CD1c-positive myeloid dendritic cell (primary cell): ENCODE results near the gene DGKQ.

Experiments
- DNase-seq: peaks from one replicate; pipeline ENCODE4 v3.0.0-alpha.2; 2016; ENCODE audit errors: extremely low spot score

DGKQ gene, protein sequence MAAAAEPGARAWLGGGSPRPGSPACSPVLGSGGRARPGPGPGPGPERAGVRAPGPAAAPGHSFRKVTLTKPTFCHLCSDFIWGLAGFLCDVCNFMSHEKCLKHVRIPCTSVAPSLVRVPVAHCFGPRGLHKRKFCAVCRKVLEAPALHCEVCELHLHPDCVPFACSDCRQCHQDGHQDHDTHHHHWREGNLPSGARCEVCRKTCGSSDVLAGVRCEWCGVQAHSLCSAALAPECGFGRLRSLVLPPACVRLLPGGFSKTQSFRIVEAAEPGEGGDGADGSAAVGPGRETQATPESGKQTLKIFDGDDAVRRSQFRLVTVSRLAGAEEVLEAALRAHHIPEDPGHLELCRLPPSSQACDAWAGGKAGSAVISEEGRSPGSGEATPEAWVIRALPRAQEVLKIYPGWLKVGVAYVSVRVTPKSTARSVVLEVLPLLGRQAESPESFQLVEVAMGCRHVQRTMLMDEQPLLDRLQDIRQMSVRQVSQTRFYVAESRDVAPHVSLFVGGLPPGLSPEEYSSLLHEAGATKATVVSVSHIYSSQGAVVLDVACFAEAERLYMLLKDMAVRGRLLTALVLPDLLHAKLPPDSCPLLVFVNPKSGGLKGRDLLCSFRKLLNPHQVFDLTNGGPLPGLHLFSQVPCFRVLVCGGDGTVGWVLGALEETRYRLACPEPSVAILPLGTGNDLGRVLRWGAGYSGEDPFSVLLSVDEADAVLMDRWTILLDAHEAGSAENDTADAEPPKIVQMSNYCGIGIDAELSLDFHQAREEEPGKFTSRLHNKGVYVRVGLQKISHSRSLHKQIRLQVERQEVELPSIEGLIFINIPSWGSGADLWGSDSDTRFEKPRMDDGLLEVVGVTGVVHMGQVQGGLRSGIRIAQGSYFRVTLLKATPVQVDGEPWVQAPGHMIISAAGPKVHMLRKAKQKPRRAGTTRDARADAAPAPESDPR

DNA sequence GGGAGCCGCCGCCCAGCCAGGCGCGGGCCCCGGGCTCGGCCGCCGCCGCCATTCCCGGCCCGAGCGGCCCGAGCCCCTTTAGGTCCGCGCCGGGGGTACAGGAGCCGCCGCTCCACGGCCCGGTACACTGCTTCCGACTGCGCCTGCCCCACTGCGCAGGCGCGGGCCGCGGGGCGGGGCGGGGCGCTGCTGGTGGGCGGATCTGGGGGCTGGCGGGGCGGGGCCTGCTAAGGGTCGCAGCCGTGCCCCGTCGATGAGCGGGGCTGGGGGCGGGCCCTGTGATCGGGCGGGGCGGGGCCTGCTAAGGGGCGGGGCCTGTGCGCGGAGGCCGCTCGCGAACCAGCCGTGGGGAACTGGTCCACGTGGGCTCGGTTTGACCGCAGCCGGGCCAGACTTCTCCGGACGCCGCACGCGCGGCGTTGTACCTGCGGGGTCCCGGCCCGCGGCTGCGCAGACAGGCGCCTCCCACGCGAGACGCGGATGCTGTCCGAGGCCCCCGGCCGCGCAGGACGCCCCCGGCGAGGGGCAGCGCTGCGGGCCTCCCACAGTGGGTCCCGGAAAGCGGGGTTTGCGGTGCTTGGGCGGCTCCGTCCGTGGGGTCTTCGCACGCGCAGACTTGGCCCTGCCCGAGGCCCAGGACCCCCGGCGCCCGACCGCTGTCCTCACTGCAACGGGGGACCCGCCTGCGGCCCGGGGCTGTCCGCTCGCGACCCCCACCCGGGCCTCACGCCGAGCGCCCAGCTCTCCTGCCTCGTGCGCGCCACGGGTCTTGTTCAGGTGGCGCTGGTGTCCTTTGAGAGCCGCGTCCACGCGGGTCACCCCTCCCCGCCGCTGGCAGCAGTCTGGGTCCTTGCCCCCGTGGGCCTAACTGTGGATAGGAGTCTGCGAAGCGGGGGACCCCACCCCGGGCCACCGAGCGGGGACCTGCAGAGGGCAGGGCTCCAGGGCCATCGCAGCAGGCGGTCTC lies at the start of gene DGKQ:
TSS of gene DGKQ (minus strand) at position 139 of the 967 bp plus-strand sequence. CDS start at position 52, 87 bp downstream.
- peak; percentile 96 for DNase-seq

DNA sequence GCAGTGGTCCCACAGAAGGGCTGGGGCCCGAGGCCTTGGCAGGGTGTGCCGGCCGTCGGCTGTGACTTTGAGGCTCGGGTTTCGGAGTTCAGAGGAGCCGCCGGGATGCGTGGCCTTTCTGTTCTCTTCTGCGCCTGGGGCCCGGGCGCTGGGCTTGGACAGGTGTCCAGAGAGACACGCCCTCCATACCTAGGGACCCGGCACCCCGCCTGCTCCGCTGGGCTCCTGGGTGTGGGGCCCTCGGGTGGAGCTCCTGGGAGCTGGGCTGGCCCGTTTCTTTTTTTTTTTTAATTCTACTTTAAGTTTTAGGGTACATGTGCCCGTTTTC lies 49.3 kb upstream of the DGKQ start:
- no peak for DNase-seq

DNA sequence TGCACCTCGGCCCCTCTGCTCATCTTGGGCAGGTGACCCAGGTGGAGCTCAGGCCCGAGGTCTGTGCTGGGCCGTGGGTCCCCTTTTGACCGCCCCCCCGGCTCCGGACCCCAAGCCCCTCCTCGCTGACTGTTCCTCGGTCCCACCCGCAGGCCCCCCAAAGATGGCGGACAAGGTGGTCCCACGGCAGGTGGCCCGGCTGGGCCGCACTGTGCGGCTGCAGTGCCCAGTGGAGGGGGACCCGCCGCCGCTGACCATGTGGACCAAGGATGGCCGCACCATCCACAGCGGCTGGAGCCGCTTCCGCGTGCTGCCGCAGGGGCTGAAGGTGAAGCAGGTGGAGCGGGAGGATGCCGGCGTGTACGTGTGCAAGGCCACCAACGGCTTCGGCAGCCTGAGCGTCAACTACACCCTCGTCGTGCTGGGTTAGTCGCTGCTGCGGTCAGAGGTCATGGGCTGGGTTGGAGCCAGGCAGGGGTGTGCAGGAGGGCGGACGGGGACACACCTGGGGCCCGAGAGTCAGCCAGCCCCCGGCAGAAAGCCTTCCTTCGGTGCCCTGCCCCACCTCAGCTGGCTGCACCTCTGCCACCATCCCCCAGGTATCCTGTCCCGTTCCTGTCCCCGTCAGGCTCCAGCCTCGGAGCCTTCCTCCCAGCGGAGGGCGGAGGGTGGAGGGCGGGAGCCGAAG lies 48.8 kb upstream of the DGKQ start:
- DNase-seq, result no peak

DNA sequence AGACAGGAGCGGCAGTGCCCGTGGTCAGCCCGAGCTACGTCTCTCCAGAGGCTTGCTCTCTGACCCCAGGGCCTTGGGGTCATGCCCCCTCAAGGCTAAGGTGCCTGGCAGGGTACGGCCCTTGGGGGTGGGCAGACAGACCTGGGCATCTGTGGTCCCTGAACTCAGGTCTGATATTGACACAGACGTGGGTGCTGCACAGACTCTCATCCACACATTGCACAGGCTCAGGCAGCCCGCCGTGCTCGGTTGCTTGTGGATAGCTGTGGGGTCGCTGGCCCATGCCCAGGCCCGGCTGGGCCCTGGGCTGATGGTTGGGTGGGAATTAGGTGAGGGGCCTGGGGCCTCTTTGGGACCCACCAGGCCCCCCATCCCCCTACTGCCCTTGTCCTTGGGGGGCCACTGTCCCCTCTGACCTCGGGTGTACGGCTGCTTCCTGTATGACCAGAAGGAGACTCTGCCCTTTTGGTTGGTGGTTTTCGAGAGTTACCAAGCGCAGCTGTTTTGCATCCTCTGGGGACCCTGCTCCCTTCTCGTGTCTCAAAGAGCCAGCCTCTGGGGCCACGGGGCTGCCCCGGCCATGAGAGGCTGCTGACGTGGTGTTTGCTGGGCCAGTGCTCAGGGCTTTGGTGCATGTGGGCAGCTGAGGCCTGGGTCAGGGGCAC lies 48.1 kb upstream of the DGKQ start:
- DNase-seq, result no peak

DNA sequence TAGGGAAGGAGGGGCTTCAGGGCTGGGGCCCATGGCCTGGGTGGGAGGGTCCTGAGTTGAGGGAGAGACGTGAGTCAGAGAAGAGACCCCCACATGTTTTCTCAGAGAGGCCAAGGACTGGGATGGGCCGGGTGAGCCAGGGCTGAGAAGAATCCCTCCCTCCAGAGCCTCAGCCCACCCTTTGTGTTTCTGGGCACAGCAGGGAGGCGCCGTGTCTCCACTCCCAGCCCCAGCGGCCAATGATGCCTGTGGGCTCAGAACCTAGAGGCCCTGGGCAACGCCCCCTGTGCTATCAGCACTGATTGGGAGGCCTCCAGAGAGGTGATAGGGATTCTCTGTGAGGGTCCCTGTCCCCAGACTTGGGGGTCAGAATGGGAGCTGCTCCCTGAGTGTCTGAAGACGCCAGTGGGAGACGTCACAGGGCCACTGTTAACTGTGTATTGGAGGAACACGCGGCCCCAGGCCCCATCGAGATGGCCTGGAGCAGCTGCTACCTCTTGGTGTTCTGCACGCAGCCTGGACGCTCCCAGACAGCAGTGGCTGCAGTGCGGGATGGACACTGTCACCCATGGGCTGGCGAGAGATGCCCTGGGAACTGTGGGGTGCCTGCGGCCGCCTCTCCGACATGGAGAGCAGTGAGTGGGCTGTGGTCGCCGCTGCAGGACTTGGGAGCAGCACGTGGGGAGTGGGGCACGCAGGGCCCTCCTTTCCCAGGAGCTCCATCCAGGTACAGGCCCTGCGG lies 46.5 kb upstream of the DGKQ start:
- no peak for DNase-seq

DNA sequence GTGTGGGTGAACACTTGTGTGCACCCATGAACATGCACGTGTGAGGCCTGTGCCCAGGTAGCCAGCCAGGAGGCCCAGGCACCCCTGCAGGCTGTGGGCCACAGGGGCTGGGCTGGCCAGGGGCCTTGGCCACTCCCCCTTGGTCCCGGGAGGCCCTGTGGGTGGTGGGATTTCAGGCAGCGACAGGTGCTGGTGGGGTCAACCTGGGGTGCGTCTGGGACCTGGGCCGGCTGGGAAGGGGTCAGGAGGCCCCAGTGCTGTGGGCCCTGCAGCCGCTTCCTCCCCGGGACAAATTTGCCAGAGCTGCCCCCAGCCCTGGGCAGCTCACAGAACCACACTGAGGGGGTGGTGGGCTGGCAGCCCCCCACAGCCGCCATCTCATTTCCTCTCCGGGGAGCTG lies 46.0 kb upstream of the DGKQ start:
- DNase-seq, result no peak

DNA sequence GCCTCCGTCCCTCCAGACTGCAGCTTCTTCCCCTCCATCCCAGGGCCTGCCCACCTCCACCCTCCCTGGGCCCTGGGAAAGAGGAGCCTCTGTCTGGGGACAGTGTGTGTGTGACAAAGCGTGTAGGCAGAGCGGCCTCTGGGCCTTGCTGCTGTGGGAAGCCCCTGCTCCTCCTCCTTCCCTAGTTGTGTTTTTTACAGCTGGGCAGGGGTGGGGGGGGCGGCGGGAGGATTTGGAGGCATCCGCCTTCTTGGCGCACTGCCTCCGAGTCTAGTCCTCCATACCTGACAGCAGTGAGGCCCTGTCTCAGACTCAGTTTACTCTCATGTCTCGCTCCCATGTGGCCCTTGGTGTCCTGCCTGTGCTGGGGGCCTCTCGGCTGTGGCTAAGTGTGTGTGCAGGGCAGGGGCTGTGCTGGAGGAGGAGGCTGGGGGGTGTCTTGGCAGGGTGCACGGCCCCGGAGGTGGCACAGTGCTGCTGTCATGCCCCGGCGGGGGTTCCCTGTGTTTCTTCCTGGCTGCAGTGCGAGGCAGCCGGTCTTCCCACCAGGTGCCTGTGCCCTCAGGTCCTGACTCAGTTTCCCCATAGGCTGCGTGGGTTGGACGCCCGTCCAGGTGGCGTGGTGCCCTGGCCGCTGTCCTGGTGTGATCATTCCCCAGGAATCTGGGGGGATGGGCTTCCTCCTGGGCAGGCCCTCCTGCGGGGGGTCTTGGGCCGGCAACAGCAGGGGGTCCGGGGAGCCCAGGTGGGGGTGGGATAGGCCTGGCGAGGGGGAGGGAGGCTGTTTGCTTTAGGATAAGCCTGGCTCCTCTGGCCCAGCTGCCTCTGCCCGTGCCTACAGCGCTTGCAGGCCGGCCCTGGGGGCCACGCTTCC lies 45.0 kb upstream of the DGKQ start:
- DNase-seq, result no peak

DNA sequence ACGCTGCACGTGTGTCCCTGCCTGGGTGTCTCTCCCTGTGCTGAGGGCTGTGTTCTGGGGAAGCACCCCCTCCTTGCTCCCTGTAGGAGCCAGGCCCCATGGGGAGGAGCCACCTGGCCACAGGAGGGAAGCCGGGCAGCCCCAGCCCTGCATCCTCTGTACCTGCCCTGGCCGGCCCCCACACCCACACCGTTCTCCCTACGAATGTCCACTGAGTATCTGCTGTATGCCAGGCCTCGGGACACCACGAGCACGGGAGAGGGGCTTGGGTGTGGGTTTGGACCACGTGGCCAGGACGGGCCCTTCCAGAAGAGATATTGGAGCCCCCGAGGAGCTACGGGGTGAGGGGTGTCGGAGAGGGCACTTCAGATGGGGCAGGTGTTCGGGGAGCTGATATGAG lies 44.3 kb upstream of the DGKQ start:
- DNase-seq, result no peak

DNA sequence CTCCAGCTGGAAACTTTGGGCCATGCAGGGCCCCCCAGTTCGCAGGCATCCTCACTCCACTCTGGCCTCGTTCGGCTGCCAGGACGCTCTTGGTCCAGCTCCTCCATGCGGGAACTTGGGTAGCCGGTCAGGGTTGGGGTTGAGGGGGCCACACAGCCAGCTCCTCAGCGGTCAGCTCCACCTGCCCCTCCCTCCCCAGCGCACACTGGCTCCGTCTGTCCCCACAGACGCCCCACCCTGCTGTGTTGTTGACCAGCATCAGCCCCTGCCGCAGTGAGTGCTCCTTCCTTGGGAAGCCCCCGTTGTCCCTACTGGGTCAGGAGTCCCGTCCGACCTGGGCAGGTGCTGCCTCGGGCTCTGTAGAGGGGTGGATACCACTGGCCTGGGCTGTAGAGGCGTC lies 43.8 kb upstream of the DGKQ start:
- no peak for DNase-seq

DNA sequence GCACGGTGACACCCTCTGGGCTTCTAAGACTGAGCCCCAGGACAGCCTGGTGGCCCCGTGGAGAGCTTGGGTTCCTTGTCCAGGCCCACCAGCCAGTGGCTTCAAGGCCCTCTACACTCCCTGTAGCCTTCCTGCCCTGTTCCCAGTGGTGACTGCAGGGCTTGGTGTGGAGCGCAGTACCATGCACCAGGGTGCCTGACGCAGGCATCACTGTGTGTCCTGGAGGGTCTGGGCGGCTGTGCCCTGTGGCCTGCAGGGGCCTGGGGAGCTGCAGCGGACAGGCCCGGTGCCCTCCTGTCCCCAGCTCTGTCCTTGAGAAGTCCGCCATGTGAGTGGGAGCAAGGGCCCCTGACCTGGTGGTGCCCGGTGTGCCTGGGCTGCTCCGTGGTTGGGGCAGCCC lies 42.4 kb upstream of the DGKQ start:
- no peak for DNase-seq

DNA sequence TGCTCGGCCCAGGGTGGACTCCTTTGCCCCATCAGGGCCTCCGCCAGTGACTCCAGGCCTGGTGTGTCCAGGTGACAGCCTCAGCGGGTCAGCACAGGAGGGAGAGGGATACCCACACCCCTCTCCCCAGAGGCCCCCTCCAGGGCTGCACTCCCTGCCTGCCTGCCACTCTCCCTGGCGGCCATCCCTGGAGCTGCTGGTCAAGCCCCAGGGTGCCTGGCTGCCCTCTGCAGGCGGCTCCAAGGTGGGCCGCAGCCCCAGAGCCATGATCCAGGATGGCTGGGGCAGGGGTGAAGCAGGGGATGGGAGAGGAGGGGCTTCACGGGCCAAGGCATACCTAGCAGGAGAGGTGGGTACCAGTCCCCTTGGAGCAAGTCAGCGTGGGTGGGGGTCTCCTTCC lies 41.8 kb upstream of the DGKQ start:
- DNase-seq, result no peak

DNA sequence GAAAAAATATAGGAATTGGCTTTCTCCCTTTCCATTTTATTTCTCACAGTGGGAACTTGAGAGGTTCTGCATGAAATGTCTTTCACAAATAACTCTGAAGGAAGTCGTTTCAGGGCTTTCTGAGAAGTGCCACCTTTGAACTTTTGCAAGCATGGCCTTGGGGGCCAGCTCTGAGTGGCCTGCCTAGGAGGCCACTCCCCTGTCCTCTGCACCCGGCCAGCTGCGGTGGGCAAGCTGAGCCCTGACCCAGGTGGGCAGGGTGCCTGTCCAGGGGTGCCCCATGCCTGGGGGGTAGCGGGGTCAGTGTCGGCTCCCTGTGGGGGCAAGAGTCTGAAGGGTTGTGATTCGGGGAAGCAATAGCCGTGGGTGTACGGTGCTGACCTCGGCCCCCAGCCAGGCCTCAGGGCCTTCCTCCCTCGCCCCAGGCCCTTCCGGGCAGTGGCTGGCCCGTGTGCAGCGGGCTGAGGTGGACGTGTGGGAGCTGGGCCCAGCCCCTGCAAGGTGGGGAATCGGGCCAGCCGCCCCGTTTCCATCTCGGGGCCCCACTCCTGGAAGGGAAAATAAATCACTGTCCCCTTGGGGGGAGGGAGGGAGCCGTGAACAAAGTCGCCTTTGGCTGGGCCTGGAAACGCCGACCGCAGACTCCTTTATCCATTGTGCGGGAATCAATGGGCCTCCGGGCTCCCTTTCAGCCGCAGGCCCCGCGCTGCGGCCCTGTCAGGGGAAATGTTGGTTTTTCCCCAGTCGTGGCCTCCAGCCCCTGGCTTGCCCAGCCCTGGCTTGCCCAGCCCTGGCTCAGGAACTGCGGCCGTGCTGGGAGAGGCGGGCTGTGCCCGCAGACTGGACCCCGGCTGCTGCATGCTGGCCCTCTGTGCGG lies 41.2 kb upstream of the DGKQ start:
- DNase-seq, result peak; percentile 45

DNA sequence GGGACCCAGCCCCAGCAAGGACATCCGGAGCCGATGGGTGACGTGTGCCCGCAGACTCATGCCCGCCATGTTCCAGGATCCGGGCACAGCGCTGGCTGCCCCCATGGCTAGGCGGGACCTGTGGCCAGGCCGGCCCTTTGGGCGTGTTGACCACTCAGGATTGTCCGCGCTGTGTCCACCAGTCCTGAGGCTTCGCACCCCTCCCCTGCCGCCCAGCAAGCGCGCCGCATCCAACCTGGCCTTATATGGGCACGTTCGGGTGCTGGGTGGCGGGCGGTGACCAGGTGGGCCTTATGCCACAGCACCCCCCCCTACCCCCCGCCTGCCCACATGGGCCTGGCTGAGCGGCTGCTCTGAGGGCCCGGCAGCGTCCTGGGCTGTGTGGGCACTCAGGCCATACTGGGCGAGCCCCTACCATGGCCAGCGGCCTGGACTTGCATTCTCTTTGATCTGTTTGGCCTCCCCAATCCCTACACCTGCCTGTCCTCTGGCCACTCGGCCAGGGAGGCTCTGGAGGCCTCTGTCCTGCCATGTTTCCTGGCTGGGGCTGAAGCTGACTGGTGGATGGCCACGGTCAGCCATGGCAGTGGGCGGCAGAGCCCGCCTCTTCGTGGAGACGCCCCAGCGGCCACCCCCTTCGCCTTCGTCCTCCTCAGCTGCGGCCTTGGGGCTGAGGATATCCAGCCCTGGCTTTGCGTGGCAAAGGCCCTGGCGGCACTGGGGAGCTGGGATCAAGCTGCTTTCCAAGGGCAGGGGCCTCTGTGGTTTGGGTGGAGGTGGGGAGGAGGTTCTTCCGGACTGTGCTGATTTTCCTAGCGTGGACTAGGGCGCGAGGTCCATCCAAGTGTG lies 40.1 kb upstream of the DGKQ start:
- DNase-seq, result no peak

DNA sequence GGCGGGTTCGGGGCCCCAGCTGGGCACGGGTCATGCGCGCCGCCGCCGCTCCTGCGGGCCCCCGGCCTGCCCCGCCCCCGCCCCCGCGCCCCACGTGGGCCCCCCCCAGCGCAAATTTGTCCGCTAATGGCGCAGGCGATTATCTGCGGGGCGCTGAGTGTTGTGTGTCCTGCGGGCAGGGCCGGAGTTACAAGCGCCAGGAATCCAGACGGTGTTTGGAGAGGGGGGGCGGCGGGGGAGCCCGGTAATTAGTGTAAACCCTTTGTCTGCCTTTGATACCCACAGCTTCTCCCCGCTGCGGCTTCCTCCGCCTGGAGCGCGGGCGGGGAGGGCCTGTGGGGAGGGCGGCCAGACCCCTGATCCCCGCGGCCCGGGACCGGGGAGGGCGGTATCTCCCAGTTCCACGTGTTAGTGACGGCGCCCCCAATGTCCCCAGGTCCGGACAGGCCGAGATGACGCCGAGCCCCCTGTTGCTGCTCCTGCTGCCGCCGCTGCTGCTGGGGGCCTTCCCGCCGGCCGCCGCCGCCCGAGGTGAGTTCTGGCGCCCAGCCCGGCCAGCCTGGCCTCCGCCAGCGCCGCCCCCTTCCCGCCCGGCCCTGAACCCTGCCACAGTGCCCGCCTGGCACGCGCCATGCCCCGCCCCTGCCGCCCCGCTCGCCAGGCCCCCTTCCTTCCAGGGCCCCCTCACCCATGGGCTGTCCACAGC lies 38.8 kb upstream of the DGKQ start:
- DNase-seq, result peak; percentile 35

DNA sequence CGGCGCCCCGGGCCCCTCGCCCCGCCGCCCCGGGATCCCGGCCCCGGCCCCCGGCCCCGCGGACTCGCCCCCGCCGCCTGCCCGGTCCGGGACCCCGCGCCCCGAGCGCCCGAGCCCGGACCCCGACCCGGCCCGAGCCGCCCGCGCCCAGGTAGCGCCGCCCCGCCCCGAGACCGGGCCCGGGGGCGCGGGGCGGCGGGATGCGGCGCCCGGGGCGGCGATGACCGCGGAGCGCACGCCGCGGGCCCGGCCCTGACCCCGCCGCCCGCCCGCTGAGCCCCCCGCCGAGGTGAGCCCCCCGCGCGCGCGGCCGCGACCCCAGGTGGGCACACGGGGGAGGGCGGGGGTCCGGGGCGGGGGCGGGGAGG lies 38.3 kb upstream of the DGKQ start:
- no peak for DNase-seq

DNA sequence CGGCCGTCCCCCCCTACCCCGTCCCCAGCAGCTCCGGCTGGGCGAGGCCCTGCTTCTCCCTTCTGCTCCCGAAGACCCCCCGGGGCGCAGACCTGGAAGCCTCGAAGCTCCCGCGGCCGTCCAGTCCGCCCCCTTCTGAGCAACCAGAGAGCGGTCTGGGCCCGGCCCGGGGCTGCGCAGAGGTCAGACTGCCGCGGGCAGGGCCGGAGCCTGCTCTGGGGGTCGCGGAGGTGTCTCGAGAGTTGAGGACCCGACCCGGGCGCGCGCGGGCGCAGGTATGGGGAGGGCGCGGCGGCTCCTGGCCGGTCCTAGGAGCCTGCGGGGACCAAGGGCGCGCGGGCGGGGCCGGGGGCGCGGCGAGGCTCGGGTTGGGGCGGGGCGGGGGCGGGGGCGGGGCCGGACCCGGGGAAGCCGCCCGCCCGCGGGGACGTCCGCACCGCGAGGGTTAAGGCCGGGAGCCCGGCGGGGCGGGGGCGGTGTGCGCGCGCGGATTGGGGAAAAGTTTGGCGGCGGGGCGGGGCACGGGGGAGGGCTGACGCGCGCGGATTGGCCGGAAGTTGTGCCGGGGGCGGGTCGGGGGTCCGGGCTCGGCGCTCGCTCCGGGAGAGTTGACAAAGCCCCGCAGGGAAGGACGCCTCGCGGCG lies 37.8 kb upstream of the DGKQ start, which contains the start of gene FGFRL1:
TSS of gene FGFRL1 (plus strand) at position 605 of the 644 bp plus-strand sequence. CDS start 860 bp downstream, outside the sequence.
- peak; percentile 92 for DNase-seq
